GM12878 (cell line): ENCODE results near the gene MYL3. TPM values are rescaled to one million over a fixed set of nuclear protein-coding genes. Genes with fewer than 3 reads are reported as not detected.

Experiments used
- ATF2 ChIP-seq: IDR thresholded peaks from 2 replicates; pipeline ENCODE4 v1.6.1; 2012; ENCODE audit warnings: low read length, inconsistent platforms
- ATF3 ChIP-seq: IDR thresholded peaks from 2 replicates; pipeline ENCODE4 v1.6.1; 2011; ENCODE audit warnings: low read depth, mild to moderate bottlenecking, low read length, moderate library complexity, borderline replicate concordance; ENCODE audit errors: extremely low read depth
- BRCA1 ChIP-seq: IDR thresholded peaks from 2 replicates; pipeline ENCODE4 v1.6.1; 2011; ENCODE audit warnings: low read depth, low read length, improper control_type of control experiment
- CREM ChIP-seq: IDR thresholded peaks from 2 replicates; pipeline ENCODE4 v1.6.1; 2014; ENCODE audit warnings: antibody characterized with exemption, low read depth
- E2F8 ChIP-seq: fragments of 450-650 bp; IDR thresholded peaks from 2 replicates; pipeline ENCODE4 v1.6.1; 2018; ENCODE audit warnings: mild to moderate bottlenecking, low read depth, moderate library complexity; ENCODE audit not compliant: partially characterized antibody
- HCFC1 ChIP-seq: fragments of 150-350 bp; IDR thresholded peaks from 2 replicates; pipeline ENCODE4 v1.6.1; 2014; ENCODE audit warnings: low read length
- HDGF ChIP-seq: fragments of 450-650 bp; IDR thresholded peaks from 2 replicates; pipeline ENCODE4 v1.6.1; 2016; ENCODE audit warnings: antibody characterized with exemption
- IKZF1 ChIP-seq: fragments of 450-650 bp; conservative IDR thresholded peaks from 2 replicates; pipeline ENCODE4 v1.6.1; 2017; ENCODE audit warnings: antibody characterized with exemption, mild to moderate bottlenecking
- KAT2A ChIP-seq: conservative IDR thresholded peaks from 2 replicates; pipeline ENCODE4 v1.6.1; 2011; ENCODE audit warnings: low read depth, low read length; ENCODE audit not compliant: control insufficient read depth
- MEF2A ChIP-seq: IDR thresholded peaks from 2 replicates; pipeline ENCODE4 v1.6.1; 2011; ENCODE audit warnings: low read depth, mild to moderate bottlenecking, low read length, moderate library complexity; ENCODE audit not compliant: insufficient read depth
- RAD21 ChIP-seq: IDR thresholded peaks from 2 replicates; pipeline ENCODE4 v1.6.1; 2011; ENCODE audit warnings: mild to moderate bottlenecking, low read depth, low read length, moderate library complexity; ENCODE audit not compliant: insufficient read depth
- RB1 ChIP-seq: fragments of 450-650 bp; formaldehyde crosslinking; IDR thresholded peaks from 2 replicates; pipeline ENCODE4 v1.6.1; 2017; ENCODE audit warnings: mild to moderate bottlenecking, borderline replicate concordance
- RUNX3 ChIP-seq: IDR thresholded peaks from 2 replicates; pipeline ENCODE4 v1.6.1; 2012; ENCODE audit warnings: low read length, inconsistent platforms
- SREBF2 ChIP-seq: IDR thresholded peaks from 2 replicates; pipeline ENCODE4 v1.6.1; 2012; ENCODE audit warnings: mild to moderate bottlenecking, low read length
- TCF12 ChIP-seq: IDR thresholded peaks from 2 replicates; pipeline ENCODE4 v1.6.1; 2011; ENCODE audit warnings: low read depth, mild to moderate bottlenecking, low read length
- USF2 ChIP-seq: IDR thresholded peaks from 2 replicates; pipeline ENCODE4 v1.6.1; 2011; ENCODE audit warnings: low read depth, low read length, improper control_type of control experiment, borderline replicate concordance
- YY1 ChIP-seq: IDR thresholded peaks from 2 replicates; pipeline ENCODE4 v1.6.1; 2011; ENCODE audit warnings: low read depth, mild to moderate bottlenecking, low read length
- ZSCAN29 ChIP-seq: fragments of 450-650 bp; IDR thresholded peaks from 2 replicates; pipeline ENCODE4 v1.6.1; 2017; ENCODE audit warnings: mild to moderate bottlenecking, moderate library complexity
- polyA plus RNA-seq, 11 experiments: library from polyadenylated mRNA; depleted of rRNA in 4 of 11; unstranded in 6 of 11; stranded (reverse) in 5 of 11; fragments of >200 nt; fragmentation: Nextera tagmentation in 4 of 11; fragmentation: Illumina TruSeq in 1 of 11; extraction: Ambion mirVana in 4 of 11; extraction: Trizol in 1 of 11; gene quantifications; 1 replicate in 1 of 11; 2 replicates in 10 of 11; pipeline versions ENCODE4 v1.2.1 to v1.2.3, GENCODE V29; 2011 to 2016; ENCODE audit warnings: inconsistent platforms in 2 of 11, missing spikeins in 2 of 11, low read depth in 1 of 11
- total RNA-seq, 4 experiments: library from RNA; depleted of rRNA in 3 of 4; stranded (reverse); fragments of >200 nt in 3 of 4; fragmentation: Illumina TruSeq in 1 of 4; extraction: Trizol in 1 of 4; gene quantifications; 2 replicates each; pipeline versions ENCODE4 v1.2.1 to v1.2.3, GENCODE V29; 2013 to 2021
- TF ChIP-seq, protein P1 (sequence below): fragments of 450-650 bp; IDR thresholded peaks from 2 replicates; pipeline ENCODE4 v1.6.1; 2017; ENCODE audit warnings: mild to moderate bottlenecking, moderate library complexity
- TF ChIP-seq, protein P2 (sequence below): IDR thresholded peaks from 2 replicates; pipeline ENCODE4 v1.6.1; 2012; ENCODE audit warnings: low read depth, low read length, improper control_type of control experiment

Gene MYL3
- total and polyA plus RNA-seq, 10 of the 15 experiments (the other 5 are each of a cell fraction or from before 2014, with no cell fraction given) = 0.40 TPM; not detected in 9

GRCh38 chr3:46909535-46910161, 46.4 kb upstream of the MYL3 start (continued):
- TF ChIP-seq TCF12 (peak; percentile 55; the same call in 1 of the 2 replicates), HCFC1 (no peak), RAD21 (peak; percentile 84), ZSCAN29 (no peak), E2F8 (no peak), IKZF1 (peak; percentile 21; the same call in 1 of the 2 replicates), ATF3 (no peak), ATF2 (no peak), RB1 (peak; percentile 58; the same call in 1 of the 2 replicates), HDGF (no peak; the same call in 1 of the 2 replicates), BRCA1 (no peak), RUNX3 (0 out of 2 replicates have a peak, but pooled peaks have one; percentile 1), MEF2A (no peak), YY1 (peak; percentile 75; the same call in 1 of the 2 replicates), KAT2A (no peak), CREM (0 out of 2 replicates have a peak, but pooled peaks have one; percentile 24), USF2 (peak; percentile 5; the same call in 1 of the 2 replicates), SREBF2 (no peak)
- TF ChIP-seq, protein P1, sequence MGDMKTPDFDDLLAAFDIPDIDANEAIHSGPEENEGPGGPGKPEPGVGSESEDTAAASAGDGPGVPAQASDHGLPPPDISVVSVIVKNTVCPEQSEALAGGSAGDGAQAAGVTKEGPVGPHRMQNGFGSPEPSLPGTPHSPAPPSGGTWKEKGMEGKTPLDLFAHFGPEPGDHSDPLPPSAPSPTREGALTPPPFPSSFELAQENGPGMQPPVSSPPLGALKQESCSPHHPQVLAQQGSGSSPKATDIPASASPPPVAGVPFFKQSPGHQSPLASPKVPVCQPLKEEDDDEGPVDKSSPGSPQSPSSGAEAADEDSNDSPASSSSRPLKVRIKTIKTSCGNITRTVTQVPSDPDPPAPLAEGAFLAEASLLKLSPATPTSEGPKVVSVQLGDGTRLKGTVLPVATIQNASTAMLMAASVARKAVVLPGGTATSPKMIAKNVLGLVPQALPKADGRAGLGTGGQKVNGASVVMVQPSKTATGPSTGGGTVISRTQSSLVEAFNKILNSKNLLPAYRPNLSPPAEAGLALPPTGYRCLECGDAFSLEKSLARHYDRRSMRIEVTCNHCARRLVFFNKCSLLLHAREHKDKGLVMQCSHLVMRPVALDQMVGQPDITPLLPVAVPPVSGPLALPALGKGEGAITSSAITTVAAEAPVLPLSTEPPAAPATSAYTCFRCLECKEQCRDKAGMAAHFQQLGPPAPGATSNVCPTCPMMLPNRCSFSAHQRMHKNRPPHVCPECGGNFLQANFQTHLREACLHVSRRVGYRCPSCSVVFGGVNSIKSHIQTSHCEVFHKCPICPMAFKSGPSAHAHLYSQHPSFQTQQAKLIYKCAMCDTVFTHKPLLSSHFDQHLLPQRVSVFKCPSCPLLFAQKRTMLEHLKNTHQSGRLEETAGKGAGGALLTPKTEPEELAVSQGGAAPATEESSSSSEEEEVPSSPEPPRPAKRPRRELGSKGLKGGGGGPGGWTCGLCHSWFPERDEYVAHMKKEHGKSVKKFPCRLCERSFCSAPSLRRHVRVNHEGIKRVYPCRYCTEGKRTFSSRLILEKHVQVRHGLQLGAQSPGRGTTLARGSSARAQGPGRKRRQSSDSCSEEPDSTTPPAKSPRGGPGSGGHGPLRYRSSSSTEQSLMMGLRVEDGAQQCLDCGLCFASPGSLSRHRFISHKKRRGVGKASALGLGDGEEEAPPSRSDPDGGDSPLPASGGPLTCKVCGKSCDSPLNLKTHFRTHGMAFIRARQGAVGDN = no peak
- TF ChIP-seq, protein P2, sequence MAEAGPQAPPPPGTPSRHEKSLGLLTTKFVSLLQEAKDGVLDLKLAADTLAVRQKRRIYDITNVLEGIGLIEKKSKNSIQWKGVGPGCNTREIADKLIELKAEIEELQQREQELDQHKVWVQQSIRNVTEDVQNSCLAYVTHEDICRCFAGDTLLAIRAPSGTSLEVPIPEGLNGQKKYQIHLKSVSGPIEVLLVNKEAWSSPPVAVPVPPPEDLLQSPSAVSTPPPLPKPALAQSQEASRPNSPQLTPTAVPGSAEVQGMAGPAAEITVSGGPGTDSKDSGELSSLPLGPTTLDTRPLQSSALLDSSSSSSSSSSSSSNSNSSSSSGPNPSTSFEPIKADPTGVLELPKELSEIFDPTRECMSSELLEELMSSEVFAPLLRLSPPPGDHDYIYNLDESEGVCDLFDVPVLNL = no peak
